Measurements from ENCODE around the gene SEZ6L2.
A peak's percentile ranks its signal among the peaks of the same experiment; 100 is the strongest.
"Not testable (repeated sequence)": the region's sequence is repeated elsewhere in the genome, so short reads cannot be mapped to it uniquely, and the experiment has no call there.

The SEZ6L2 gene

DNA sequence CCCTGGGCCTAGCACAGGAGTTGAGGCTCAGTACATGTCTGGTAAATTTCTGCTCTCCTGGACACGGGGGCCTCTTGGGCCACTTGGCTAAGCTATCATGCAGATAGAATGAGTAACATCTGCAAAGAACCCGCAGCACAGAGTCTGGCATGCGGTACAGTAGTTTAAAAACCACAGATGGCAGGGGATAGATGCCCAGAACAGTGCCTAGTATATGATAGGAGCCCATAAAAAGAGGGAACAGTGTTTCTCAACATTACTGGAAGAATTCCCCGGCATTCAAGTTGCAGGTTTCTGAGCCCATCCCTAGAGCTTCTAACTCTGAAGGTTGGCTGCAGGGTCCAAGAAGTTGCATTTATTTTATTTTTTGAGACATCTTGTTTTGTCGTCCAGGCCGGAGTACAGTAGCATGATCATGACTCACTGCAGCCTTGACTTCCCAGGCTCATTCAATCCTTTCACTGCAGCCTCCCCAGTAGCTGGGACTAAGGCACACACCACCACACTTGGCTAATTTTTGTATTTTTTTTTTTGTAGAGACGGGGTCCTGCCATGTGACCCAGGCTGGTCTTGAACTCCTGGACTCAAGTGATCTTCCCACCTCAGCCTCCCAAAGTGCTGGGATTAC lies 42.1 kb downstream of the SEZ6L2 start:
- DNase-seq (ENCODE audit: low read depth, low spot score): no peak

DNA sequence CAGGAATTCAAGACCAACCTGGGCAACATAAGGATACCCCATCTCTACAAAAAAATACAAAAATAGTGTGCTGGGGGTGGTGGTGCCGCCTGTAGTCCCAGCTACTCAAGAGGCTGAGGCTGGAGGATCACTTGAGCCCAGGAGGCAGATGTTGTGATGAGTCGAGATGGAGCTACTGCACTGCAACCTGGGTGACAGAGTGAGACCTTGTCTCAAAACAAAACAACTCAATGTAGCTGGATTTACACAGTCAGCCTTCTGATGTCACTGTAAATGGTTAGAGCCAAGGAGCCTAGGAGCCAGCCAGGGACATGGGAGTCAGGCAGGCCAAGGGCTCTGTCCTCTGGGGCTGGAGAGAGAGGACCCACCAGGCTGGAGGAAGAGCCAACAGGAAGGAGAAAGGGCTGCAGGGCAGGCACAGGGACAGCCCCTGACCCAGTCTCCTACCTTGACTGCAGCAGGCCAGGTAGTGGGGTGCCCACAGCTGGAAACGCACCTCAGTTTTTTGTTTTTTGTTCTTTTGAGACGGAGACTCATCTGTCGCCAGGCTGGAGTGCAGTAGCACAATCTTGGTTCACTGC lies 44.7 kb downstream of the SEZ6L2 start:
- no peak for DNase-seq (ENCODE audit: low read depth, low spot score)

DNA sequence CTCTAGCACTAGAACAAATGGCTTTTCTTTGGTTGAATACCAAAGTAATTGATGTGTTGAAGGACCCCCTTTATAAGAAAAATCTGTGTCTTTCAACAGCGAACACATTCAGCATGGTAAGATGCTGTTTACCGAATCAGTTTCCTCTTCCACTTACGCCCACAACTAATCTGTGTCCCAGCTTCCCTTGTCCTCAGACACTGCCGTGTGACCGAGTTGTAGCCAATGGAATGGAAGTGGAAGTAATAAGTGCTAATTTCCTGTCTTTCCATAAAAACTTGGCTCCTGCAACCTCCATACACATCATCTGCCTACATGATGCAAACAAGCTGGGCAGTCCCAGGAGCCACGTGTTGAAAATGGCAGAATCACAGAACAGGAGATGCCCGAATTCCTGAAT lies 46.7 kb downstream of the SEZ6L2 start:
- DNase-seq (ENCODE audit: low read depth, low spot score): no peak

DNA sequence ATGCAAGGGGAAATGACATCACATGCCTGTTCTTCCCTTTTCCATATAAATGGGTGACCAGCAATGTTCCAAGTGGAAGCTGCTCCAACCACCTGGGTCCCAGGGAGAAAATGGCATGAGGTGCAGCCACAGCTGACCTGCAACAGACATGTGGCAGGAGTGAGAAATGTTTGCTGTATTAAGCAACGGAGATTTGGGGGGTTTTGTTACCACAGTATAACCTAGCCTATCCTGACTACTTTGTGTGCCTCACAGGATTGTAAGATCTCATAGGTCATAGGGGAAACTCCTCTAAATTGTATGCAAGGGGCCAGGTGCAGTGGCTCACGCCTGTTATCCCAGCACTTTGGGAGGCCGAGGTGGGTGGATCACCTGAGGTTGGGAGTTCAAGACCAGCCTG lies 48.4 kb downstream of the SEZ6L2 start:
- no peak for DNase-seq (ENCODE audit: low read depth, low spot score)

DNA sequence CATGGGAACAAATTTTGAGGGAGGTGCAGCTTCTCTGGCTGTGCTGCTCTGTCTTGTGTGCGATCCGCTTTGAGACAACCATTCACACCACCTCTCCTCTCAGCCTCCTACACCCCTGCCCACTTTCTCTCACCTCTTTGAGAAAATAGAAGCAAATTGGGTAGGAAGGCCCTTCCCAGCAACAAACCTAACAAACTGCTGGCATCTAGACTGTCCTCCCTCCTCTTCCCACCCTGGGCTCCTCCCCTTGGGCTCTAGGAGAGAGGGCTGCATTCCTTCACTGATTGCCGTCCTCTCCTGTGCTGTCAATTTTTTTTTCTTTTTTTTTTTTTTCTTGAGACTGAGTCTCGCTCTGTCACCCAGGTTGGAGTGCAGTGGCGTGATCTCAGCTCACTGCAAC lies 49.8 kb downstream of the SEZ6L2 start:
- DNase-seq (ENCODE audit: low read depth, low spot score): no peak

DNA sequence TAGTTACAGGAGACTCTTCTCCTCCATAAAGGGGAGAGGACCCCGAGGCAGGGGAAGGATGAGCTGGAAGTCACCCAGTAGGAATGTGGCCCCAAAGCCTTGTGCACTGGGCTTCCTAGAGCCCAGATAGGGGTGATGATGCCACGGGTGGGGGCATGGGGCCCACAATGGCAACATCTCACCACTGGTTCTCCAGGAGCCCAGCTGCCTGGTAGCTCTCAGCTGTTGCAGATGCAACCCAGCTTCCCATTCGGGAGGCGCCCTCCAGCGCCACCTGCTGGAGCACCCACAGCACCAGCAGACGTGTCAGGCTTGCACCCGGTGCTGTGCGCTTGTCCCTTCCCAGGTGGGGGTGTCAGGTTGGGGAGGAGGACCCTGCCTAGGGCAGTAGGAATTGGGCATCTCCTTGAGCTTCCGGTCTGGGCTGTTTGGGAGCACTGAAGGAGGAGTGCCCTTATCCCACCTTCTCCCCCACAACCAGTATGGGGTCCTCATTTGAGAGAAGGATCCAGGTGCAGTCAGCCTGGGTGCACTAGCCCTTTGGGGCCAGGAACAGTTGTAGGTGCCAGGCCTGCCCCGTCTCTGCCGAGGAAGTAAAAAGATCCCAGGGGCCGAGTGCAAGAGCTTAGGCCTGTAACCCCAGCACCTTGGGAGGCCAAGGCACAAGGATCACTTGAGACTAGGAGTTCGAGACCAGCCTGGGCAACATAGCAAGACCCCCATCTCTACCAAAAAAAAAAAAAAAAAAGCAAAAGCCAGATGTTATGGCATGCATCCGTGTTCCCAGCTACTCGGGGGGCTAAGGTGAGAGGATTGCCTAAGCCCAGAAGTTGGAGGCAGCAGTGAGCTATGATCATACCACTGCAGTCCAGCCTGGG lies 50.7 kb downstream of the SEZ6L2 start:
- peak; percentile 30 for DNase-seq (ENCODE audit: low read depth, low spot score)

DNA sequence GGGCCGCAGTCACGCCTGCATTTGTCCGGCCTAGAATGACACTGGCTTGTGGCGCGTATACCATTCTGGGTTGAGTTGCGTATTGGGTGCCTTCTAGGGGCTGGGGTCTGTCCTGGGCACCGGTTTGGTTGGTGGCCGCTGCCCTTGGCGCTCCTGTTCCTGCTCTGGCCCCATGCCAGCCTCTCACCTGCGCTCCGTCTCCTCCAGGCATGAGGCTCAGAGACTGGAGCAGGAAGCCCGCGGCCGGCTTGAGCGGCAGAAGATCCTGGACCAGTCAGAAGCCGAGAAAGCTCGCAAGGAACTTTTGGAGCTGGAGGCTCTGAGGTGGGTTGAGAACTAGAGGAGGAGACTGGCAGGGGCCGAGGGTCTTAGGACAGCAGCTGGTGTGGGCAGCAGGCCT lies 53.7 kb downstream of the SEZ6L2 start:
- no peak for DNase-seq (ENCODE audit: low read depth, low spot score)

DNA sequence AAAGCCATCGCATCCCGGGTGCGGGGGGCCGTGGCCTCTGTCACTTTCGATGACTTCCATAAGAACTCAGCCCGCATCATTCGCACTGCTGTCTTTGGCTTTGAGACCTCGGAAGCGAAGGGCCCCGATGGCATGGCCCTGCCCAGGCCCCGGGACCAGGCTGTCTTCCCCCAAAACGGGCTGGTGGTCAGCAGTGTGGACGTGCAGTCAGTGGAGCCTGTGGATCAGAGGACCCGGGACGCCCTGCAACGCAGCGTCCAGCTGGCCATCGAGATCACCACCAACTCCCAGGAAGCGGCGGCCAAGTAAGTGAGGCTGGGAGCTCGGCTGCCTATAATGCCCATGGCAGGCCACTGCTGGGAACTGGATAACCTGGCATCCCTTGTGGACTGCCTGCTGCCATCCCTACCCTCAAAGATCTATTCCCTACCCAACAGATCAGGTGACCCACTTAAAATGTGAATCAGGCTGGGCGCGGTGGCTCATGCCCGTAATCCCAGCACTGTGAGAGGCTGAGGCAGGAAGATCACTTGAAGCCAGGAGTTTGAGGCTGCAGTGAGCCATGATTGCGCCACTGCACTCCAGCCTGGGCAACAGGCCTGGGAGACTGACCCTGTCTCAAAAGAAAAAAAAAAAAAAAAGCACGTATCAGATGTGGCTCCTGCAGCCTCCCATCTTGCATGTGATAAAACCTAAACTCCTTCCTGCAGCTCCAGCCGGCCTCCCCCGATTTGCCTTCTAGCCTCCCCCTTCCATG lies 54.6 kb downstream of the SEZ6L2 start:
- no peak for DNase-seq (ENCODE audit: low read depth, low spot score)

DNA sequence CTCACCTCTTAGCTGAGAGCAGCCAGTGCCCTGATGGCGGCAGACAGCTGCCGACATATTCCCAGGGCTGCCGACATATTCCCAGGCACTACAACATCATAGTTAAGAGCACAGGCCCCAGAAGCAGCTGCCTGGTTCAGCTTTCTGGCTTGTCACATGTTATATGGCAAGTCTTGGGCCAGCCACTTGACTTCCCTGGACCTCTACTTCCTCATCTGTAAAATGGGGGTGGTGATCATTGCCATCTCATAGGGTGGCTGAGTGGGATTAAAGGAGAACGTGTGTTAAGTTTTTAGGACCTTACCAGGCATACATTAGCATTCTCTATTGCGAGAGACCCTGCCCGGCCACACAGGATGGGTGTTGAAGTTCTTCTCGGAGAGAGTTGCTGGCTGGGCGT lies 55.4 kb downstream of the SEZ6L2 start:
- DNase-seq (ENCODE audit: low read depth, low spot score): no peak

DNA sequence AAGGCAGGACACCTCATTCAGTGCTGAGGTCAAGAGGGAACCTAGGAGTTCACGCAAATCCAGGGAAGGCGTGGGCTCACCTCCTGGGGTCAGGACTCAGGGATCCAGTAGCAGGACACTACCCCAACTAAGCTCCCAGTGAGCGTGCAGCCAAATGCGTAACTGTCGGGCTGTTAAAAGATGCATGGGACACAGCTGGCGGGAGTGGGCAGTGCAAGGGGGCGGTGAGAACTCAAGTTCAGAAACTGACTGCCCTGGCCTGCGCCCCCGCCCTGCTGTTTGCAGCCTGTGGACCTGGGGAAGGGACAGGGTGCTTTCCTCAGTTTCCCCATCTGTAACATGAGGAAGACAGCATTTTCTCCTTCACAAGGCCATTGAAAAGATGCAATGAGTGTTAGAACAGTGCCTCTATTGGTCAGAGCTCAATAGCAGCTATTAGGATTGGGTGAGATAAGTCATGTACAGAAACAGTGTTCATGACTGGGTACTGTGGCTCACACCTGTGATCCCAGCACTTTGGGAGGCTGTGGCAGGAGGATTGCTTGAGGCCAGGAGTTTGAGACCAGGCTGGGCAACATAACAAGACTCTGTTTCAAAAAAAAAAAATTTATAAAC lies 56.5 kb downstream of the SEZ6L2 start:
- DNase-seq (ENCODE audit: low read depth, low spot score): no peak

DNA sequence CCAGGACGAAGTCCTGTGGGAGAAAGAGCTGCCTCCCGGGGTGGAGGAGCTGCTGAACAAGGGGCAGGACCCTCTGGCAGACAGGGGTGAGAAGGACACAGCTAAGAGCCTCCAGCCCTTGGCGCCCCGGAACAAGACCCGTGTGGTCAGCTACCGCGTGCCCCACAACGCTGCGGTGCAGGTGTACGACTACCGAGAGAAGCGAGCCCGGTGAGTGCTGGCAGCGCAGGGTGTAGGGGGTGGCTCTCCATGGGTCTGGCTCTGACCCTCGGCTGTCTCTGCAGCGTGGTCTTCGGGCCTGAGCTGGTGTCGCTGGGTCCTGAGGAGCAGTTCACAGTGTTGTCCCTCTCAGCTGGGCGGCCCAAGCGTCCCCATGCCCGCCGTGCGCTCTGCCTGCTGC lies 57.7 kb downstream of the SEZ6L2 start:
- DNase-seq (ENCODE audit: low read depth, low spot score): no peak

DNA sequence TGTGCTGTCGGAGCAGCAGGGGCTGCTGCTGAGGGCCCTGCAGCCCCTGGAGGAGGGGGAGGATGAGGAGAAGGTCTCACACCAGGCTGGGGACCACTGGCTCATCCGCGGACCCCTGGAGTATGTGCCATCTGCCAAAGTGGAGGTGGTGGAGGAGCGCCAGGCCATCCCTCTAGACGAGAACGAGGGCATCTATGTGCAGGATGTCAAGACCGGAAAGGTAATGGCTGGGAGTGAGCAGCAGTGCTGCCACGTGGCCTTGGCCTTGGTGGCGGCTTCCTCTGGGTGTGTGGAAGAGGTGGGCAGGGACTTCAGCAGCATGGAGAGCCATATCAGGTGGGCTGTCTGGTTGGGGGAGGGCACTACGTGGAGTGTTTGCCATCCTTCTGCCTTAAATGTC lies 59.1 kb downstream of the SEZ6L2 start:
- DNase-seq (ENCODE audit: low read depth, low spot score): no peak

DNA sequence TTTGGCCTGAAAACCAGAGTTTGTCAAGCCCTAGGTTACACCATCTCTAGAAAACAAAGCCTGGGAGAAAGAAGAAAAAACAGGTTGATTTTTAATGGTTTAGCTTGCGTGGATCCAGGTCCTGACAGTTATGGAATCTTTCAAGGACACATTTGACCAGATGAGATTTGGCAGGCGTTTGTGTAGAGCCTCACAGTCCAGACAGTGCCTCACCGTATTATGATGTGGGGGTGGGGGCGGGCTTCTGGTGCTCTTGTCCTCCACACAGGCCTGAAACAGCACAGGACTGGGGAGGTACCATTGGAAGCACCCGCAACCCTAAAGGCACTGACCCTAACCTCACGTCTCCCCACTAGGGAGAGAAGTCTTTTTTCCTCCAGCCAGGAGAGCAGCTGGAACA lies 59.5 kb downstream of the SEZ6L2 start:
- DNase-seq (ENCODE audit: low read depth, low spot score): no peak

DNA sequence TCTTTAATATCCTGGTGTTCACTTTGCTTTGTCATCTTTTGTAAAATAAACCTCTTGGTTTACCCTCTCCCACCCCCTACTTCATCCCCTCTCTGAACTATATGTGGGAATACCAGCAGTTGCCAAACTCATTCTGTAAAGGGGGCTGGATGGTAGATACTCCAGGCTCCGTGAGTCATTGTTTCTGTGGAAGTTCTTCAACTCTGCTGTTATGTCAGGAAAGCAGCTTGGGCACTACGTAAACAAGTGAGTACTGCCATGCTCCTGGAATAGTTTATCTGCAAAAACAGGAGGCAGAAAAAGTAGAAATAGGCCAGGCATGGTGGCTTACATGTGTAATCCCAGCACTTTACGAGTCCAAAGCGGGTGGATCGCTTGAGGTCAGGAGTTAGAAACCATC lies 61.5 kb downstream of the SEZ6L2 start:
- no peak for DNase-seq (ENCODE audit: low read depth, low spot score)

DNA sequence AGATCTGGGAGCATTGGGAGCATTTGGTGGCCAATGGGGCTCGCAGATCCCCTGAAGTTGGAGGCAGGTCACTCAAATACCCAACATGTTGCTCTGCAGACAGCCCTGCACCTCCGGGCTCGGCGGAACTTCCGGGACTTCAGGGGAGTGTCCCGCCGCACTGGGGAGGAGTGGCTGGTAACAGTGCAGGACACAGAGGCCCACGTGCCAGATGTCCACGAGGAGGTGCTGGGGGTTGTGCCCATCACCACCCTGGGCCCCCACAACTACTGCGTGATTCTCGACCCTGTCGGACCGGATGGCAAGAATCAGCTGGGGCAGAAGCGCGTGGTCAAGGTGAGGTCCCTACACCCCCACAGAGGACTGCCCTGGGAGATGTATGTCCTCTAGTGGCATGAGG lies 62.7 kb downstream of the SEZ6L2 start:
- no peak for DNase-seq (ENCODE audit: low read depth, low spot score)

DNA sequence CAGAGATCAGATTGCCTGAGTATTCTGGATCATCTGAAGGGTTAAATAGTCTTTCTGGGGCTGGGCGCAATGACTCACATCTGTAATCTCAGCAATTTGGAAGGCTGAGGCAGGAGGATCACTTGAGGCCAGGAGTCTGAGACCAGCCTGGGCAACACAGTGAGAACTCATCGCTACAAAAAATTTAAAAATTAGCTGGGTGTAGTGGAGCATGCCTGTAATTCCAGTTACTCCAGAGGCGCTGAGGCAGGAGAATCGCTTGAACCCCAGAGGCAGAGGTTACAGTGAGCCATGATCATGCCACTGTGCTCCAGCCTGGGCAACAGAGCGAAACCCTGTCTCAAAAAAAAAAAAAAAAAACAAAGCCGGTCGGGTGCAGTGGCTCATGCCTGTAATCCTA lies 63.4 kb downstream of the SEZ6L2 start:
- DNase-seq (ENCODE audit: low read depth, low spot score): no peak

DNA sequence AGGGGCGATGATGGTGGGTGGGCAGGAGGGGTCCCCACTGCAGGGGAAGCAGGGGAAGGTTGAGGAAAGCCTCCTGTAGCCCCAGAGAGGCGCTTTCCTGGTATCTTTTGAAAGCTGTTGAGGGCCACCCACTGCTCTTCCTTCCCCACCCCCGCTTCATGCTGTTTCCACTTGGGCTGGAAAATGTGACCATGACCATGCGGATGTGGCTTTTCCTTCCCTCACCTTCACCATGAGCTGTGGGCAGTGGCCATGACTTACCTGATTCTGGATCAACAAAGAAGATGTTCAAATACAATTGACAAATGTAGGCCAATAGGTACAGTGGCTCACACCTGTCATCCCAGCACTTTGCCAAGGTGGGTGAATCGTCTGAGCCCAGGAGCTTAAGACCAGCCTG lies 65.3 kb downstream of the SEZ6L2 start:
- DNase-seq (ENCODE audit: low read depth, low spot score): no peak

DNA sequence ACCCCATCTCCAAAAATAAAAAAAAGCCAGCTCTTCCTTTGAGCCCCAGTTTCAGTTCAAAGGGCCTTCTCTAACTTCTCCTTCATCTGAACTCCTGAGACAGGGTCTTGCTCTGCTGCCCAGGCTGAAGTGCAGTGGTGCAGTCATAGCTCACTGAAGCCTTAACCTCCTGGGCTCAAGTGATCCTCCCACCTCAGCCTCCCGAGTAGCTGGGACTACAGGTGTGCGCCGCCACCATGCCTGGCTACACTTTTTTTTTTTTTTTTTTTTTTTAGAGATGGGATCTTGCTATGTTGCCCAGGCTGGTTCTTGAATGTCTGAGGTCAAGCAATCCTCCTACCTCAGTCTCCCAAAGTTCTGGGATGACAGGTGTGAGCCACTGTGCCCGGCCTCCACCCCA lies 66.1 kb downstream of the SEZ6L2 start:
- DNase-seq (ENCODE audit: low read depth, low spot score): not testable (repeated sequence)

DNA sequence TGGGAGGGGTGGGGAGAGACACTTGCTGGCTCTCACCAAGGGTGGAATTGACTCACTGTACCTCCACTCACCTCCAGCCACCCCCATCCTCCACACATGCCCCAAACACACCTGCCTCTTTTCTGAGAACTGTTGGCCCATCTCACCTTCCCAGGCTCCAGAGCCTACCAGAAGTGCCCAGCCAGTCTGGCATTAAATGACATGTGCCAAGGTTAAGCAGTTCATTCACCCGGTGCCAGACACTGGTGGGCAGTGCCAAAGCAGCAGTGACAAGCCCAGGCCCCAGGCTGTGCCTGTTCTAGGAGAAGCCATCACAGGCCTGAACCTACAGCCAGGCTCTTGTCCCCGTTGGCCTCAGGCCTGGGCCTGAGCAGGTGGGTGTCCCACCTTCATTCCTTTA lies 67.9 kb downstream of the SEZ6L2 start:
- DNase-seq (ENCODE audit: low read depth, low spot score): no peak

DNA sequence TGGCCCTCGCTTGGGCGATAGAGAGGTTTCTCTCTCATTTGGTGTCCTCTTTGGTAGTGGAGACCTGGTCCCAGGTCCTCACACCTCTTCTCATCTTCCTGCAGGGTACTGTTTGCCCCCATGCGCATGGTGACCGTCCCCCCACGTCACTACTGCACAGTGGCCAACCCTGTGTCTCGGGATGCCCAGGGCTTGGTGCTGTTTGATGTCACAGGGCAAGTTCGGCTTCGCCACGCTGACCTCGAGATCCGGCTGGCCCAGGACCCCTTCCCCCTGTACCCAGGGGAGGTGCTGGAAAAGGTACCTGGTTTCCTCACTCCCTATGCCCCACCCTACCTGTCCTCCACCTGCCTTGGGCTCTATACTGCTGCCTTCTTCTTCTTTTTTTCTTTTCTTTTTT lies 68.6 kb downstream of the SEZ6L2 start:
- DNase-seq (ENCODE audit: low read depth, low spot score): no peak

DNA sequence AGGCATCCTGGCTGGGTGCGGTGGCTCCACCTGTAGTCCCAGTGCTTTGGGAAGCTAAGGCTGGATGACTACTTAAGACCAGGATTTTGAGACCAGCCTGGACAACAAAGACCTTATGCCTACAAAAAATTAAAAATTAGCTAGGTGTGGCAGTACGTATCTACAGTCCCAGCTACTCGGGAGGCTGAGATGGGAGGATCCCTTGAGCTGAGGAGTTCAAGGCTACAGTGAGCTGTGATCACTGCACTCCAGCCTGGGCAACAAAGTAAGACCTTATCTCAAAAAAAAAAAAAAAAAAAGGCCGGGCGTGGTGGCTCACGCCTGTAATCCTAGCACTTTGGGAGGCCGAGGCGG lies 73.0 kb downstream of the SEZ6L2 start:
- DNase-seq (ENCODE audit: low read depth, low spot score): no peak
